ENCODE results near the gene PRPF18. TPM values are rescaled to one million over a fixed set of nuclear protein-coding genes. Genes with fewer than 3 reads are reported as not detected.

Gene PRPF18
- total RNA-seq, 1 donor from 2014 or later = 52.1 TPM

- peak; percentile 83 for DNase-seq (ENCODE audit: low read depth)
Observed at GRCh38 chr10:13669182-13669855, 82.6 kb downstream of the PRPF18 start.

GRCh38 chr10:13669901-13670300 is 83.1 kb downstream of the PRPF18 start:
- DNase-seq (ENCODE audit: low read depth) = no peak

GRCh38 chr10:13670311-13670710 is 83.5 kb downstream of the PRPF18 start:
- no peak for DNase-seq (ENCODE audit: low read depth)

GRCh38 chr10:13671904-13672303 is 85.1 kb downstream of the PRPF18 start:
- no peak for DNase-seq (ENCODE audit: low read depth)

GRCh38 chr10:13672548-13672947 is 85.8 kb downstream of the PRPF18 start:
- DNase-seq (ENCODE audit: low read depth) = no peak

- DNase-seq (ENCODE audit: low read depth) = no peak
Observed at GRCh38 chr10:13673156-13673555, 86.4 kb downstream of the PRPF18 start.

- DNase-seq (ENCODE audit: low read depth) = no peak
Observed at GRCh38 chr10:13674645-13675588, 88.2 kb downstream of the PRPF18 start.

GRCh38 chr10:13678101-13678843 is 91.5 kb downstream of the PRPF18 start:
- no peak for DNase-seq (ENCODE audit: low read depth)

Other genes starting within 250 kb of the PRPF18 start
- gene SEPHS1, start 238.7 kb upstream of the PRPF18 start, total RNA-seq = 29.0 and 42.9 TPM in 2 replicates
- 24.0 and 36.4 TPM in 2 replicates for gene BEND7, start 58.0 kb upstream of the PRPF18 start, total RNA-seq